Neural cell (in vitro differentiated cells): ENCODE data around the gene TAS2R1. TPM values are rescaled to one million over a fixed set of nuclear protein-coding genes. Genes with fewer than 3 reads are reported as not detected.

Source experiments
- H2AFZ ChIP-seq: fragments of 200-600, 300-800 bp; sonication (generic), shearing (Covaris generic); 2 replicates; pipeline ENCODE4 v1.6.0; 2014; ENCODE audit warnings: low read depth, mild to moderate bottlenecking, antibody characterized with exemption, low read length, moderate library complexity
- H3F3A ChIP-seq: fragments of 200-600 bp; shearing (Covaris generic); 2 replicates; pipeline ENCODE4 v1.6.1; 2016; ENCODE audit warnings: mild to moderate bottlenecking, moderate library complexity, mixed read lengths, antibody characterized with exemption, low read length; ENCODE audit not compliant: insufficient read depth, poor library complexity, severe bottlenecking
- H3K27ac ChIP-seq: fragments of 200-600, 300-800 bp; sonication (generic), shearing (Covaris generic); 2 replicates; pipeline ENCODE4 v1.5.1; 2014; ENCODE audit warnings: mild to moderate bottlenecking, low read length, moderate library complexity
- H3K27me3 ChIP-seq: fragments of 300-800, 200-600 bp; sonication (generic), shearing (Covaris generic); 2 replicates; pipeline ENCODE4 v1.6.0; 2014; ENCODE audit warnings: mild to moderate bottlenecking, low read depth, low read length, moderate library complexity; ENCODE audit not compliant: insufficient read depth
- H3K36me3 ChIP-seq: fragments of 300-800, 200-600 bp; sonication (generic), shearing (Covaris generic); 2 replicates; pipeline ENCODE4 v1.5.1; 2014; ENCODE audit warnings: mild to moderate bottlenecking, antibody characterized with exemption, low read length, moderate library complexity; ENCODE audit not compliant: insufficient read depth
- H3K4me2 ChIP-seq: fragments of 300-800, 200-600 bp; sonication (generic), shearing (Covaris generic); 2 replicates; pipeline ENCODE4 v1.6.0; 2014; ENCODE audit warnings: mild to moderate bottlenecking, low read length
- H3K4me3 ChIP-seq: fragments of 300-800, 200-600 bp; sonication (generic), shearing (Covaris generic); 2 replicates; pipeline ENCODE4 v1.5.1; 2014; ENCODE audit warnings: mild to moderate bottlenecking, low read length, moderate library complexity
- H3K79me2 ChIP-seq: fragments of 200-600 bp; shearing (Covaris generic); replicated peaks from 2 replicates; pipeline ENCODE4 v1.6.0; 2014; ENCODE audit warnings: mild to moderate bottlenecking, low read length, moderate library complexity; ENCODE audit not compliant: insufficient read depth
- H3K9ac ChIP-seq: fragments of 300-800, 200-600 bp; sonication (generic), shearing (Covaris generic); 2 replicates; pipeline ENCODE4 v1.6.1; 2016; ENCODE audit warnings: mild to moderate bottlenecking, low read length, mixed read lengths
- H3K9me2 ChIP-seq: fragments of 200-600 bp; shearing (Covaris generic); 2 replicates; pipeline ENCODE4 v1.6.1; 2016; ENCODE audit warnings: mild to moderate bottlenecking, low read length, mixed read lengths; ENCODE audit not compliant: insufficient read depth
- H3K9me3 ChIP-seq: fragments of 200-600, 300-800 bp; sonication (generic), shearing (Covaris generic); 2 replicates; pipeline ENCODE4 v1.6.1; 2016; ENCODE audit warnings: mild to moderate bottlenecking, mixed run types, low read length, moderate library complexity, mixed read lengths
- H4K20me1 ChIP-seq: fragments of 200-600 bp; shearing (Covaris generic); 2 replicates; pipeline ENCODE4 v1.6.1; 2016; ENCODE audit warnings: mild to moderate bottlenecking, mixed run types; ENCODE audit not compliant: insufficient read depth
- CTCF ChIP-seq: fragments of 450-650 bp; IDR thresholded peaks from 2 replicates; pipeline ENCODE4 v1.5.1; 2014; ENCODE audit warnings: antibody characterized with exemption, mild to moderate bottlenecking, moderate library complexity; ENCODE audit not compliant: poor library complexity, severe bottlenecking
- EP300 ChIP-seq: fragments of 450-650 bp; conservative IDR thresholded peaks from 2 replicates; pipeline ENCODE4 v1.6.1; 2014; ENCODE audit warnings: antibody characterized with exemption, mild to moderate bottlenecking, moderate library complexity; ENCODE audit not compliant: poor library complexity, severe bottlenecking
- EZH2 ChIP-seq: fragments of 200-600, 300-800 bp; shearing (Covaris generic), sonication (generic); IDR thresholded peaks from 2 replicates; pipeline ENCODE4 v1.6.1; 2014; ENCODE audit warnings: antibody characterized with exemption, low read length, borderline replicate concordance, mild to moderate bottlenecking; ENCODE audit not compliant: insufficient read depth, poor library complexity, severe bottlenecking
- MXI1 ChIP-seq: fragments of 450-650 bp; conservative IDR thresholded peaks from 2 replicates; pipeline ENCODE4 v1.6.1; 2014; ENCODE audit warnings: antibody characterized with exemption, mild to moderate bottlenecking; ENCODE audit not compliant: poor library complexity, severe bottlenecking
- POLR2AphosphoS5 ChIP-seq: IDR thresholded peaks from 2 replicates; pipeline ENCODE4 v1.6.1; 2012
- RAD21 ChIP-seq: fragments of 450-650 bp; conservative IDR thresholded peaks from 2 replicates; pipeline ENCODE4 v1.6.1; 2014; ENCODE audit warnings: antibody characterized with exemption, mild to moderate bottlenecking, moderate library complexity
- REST ChIP-seq: IDR thresholded peaks from 2 replicates; pipeline ENCODE4 v1.6.1; 2012; ENCODE audit warnings: borderline replicate concordance
- SMC3 ChIP-seq: fragments of 450-650 bp; conservative IDR thresholded peaks from 2 replicates; pipeline ENCODE4 v1.6.1; 2014; ENCODE audit warnings: antibody characterized with exemption, mild to moderate bottlenecking, moderate library complexity; ENCODE audit not compliant: poor library complexity
- TAF1 ChIP-seq: IDR thresholded peaks from 2 replicates; pipeline ENCODE4 v1.6.1; 2012; ENCODE audit warnings: low read depth
- polyA plus RNA-seq: library from polyadenylated mRNA; depleted of rRNA; stranded (reverse); fragments of >200 nt; gene quantifications from 2 replicates; pipeline ENCODE4 v1.2.3, GENCODE V29; 2014

The TAS2R1 gene
- polyA plus RNA-seq, 1 donor from 2014 or later: 0.41 TPM

- Histone ChIP-seq H3K36me3 (no peaks in the 10 kb centered on the region), H3K79me2 (no peaks in the 10 kb centered on the region), H3K27me3 (no peaks in the 10 kb centered on the region), H3K4me3 (no peak overlapping the region), H3K27ac (no peak overlapping the region), H3F3A (no peaks in the 10 kb centered on the region), H3K9ac (no peak overlapping the region), H4K20me1 (no peaks in the 10 kb centered on the region), H3K9me2 (no peaks in the 10 kb centered on the region), H2AFZ (no peak overlapping the region), H3K9me3 (no peaks in the 10 kb centered on the region), H3K4me2 (no peak overlapping the region)
- TF ChIP-seq EZH2 (no peak), MXI1 (no peak), SMC3 (no peak), RAD21 (no peak), TAF1 (no peak), CTCF (no peak), REST (no peak), POLR2AphosphoS5 (no peak), EP300 (no peak)
These were observed 22.1 kb downstream of the TAS2R1 start for GRCh38 chr5:9608093-9608492.

- Histone ChIP-seq H3K9me2 (no peaks in the 10 kb centered on the region), H3F3A (no peaks in the 10 kb centered on the region), H3K4me2 (no peak overlapping the region), H3K36me3 (no peaks in the 10 kb centered on the region), H3K79me2 (no peaks in the 10 kb centered on the region), H3K9me3 (no peaks in the 10 kb centered on the region), H3K9ac (no peak overlapping the region), H3K27ac (no peak overlapping the region), H2AFZ (no peak overlapping the region), H4K20me1 (no peaks in the 10 kb centered on the region), H3K27me3 (no peaks in the 10 kb centered on the region), H3K4me3 (no peak overlapping the region)
- TF ChIP-seq CTCF (no peak), REST (no peak), SMC3 (no peak), POLR2AphosphoS5 (no peak), MXI1 (no peak), RAD21 (no peak)
These were observed 24.9 kb downstream of the TAS2R1 start for GRCh38 chr5:9605041-9605838.
